ENCODE data around the gene HTRA3.

Gene HTRA3

GRCh38 chr4:8352368-8353157 is 83.0 kb downstream of the HTRA3 start:
- peak overlapping the region; percentile 96 for H3K27ac ChIP-seq
- TF ChIP-seq, protein P1, sequence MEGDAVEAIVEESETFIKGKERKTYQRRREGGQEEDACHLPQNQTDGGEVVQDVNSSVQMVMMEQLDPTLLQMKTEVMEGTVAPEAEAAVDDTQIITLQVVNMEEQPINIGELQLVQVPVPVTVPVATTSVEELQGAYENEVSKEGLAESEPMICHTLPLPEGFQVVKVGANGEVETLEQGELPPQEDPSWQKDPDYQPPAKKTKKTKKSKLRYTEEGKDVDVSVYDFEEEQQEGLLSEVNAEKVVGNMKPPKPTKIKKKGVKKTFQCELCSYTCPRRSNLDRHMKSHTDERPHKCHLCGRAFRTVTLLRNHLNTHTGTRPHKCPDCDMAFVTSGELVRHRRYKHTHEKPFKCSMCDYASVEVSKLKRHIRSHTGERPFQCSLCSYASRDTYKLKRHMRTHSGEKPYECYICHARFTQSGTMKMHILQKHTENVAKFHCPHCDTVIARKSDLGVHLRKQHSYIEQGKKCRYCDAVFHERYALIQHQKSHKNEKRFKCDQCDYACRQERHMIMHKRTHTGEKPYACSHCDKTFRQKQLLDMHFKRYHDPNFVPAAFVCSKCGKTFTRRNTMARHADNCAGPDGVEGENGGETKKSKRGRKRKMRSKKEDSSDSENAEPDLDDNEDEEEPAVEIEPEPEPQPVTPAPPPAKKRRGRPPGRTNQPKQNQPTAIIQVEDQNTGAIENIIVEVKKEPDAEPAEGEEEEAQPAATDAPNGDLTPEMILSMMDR (conservative IDR thresholded peaks at IDR 0.05) = no peak

GRCh38 chr4:8353158-8353669 is 83.7 kb downstream of the HTRA3 start:
- peak overlapping the region; percentile 96 for H3K27ac ChIP-seq
- TF ChIP-seq, protein P1 (conservative IDR thresholded peaks at IDR 0.05) = no peak

GRCh38 chr4:8353912-8354453 is 84.4 kb downstream of the HTRA3 start:
- peak overlapping the region; percentile 96 for H3K27ac ChIP-seq
- TF ChIP-seq, protein P1 (conservative IDR thresholded peaks at IDR 0.05) = no peak

DNA sequence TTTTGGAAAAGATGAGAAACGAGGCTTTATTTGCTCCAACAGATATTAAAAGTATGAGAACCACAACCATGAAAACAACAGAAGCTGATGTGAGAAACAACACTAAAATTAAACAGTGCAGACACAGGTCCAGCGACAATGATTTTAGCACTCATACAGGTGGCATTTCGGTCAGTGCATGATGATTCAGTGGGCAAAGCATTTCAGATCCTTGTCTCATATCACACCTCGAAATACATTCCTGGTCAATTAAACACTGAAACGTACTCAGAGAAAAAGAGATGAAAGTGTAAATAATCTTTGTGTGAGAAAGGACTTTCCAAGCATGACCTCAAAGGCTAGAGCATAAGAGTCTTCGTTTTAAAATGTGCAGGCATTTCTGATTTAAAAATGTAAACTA is 85.8 kb downstream of the HTRA3 start:
- H3K27ac ChIP-seq = peak overlapping the region; percentile 34
- TF ChIP-seq, protein P1 (conservative IDR thresholded peaks at IDR 0.05) = no peak

- H3K27ac ChIP-seq = peak overlapping the region; percentile 34
- TF ChIP-seq, protein P1 (conservative IDR thresholded peaks at IDR 0.05) = no peak
These were observed 86.5 kb downstream of the HTRA3 start for GRCh38 chr4:8355864-8356565.

Data from VCaP (cell line).